B cell (primary cell): ENCODE measurements around the gene KAZN.

Experiments used
- CTCF ChIP-seq: fragments of 200-600 bp; IDR thresholded peaks from one replicate; pipeline ENCODE4 v1.8.0; 2022; ENCODE audit warnings: antibody characterized with exemption, mild to moderate bottlenecking
- EZH2 ChIP-seq: IDR thresholded peaks from 2 replicates; pipeline ENCODE4 v1.6.1; 2012; ENCODE audit warnings: borderline replicate concordance, low read depth, mild to moderate bottlenecking, moderate library complexity, low read length; ENCODE audit not compliant: insufficient read depth, poor library complexity, severe bottlenecking

DNA sequence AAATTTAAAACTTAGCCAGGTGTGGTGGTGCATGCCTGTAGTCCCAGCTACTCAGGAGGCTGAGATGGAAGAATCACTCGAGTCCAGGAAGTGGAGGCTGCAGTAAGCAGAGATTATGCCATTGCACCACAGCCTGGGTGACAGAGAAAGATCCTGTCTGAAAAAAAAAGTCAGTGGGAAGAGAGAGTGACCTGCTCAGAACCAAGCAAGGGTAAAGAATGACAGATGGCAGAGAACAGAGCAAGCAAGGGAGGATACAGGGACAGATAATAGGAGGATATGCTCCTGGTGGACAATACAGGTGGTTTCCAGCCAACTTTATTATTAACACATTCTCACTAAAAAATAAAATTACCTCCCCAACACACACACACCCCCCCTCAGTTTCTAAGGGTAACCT is 550.5 kb downstream of the KAZN start:
- TF ChIP-seq CTCF = no peak
- TF ChIP-seq EZH2 = no peak
